BJ (cell line): ENCODE results near the gene HOXD8. TPM values are rescaled to one million over a fixed set of nuclear protein-coding genes. Genes with fewer than 3 reads are reported as not detected.

Source experiments
- CTCF ChIA-PET: fragments of 350-600 bp; formaldehyde crosslinking; extraction: SDS; loops from one replicate; lab custom pipeline; 2021; ENCODE audit warnings: antibody characterized with exemption, inconsistent platforms; lab: Yijun Ruan, JAX
- POLR2A ChIA-PET: fragments of 300-600 bp; sonication (Branson Sonifier 250); formaldehyde crosslinking; extraction: SDS; loops from one replicate; lab custom pipeline; 2021; ENCODE audit warnings: antibody characterized with exemption; lab: Charles Lee
- DNase-seq: peaks from one replicate; pipeline ENCODE4 v3.0.0-alpha.2; 2011; ENCODE audit warnings: low read depth
- H3K27me3 ChIP-seq: 2 replicates; pipeline ENCODE4 v1.6.0; 2011; ENCODE audit warnings: low read length; ENCODE audit not compliant: control insufficient read depth, insufficient read depth
- H3K36me3 ChIP-seq: 2 replicates; pipeline ENCODE4 v1.5.1; 2011; ENCODE audit warnings: low read length; ENCODE audit not compliant: control insufficient read depth, insufficient read depth
- H3K4me3 ChIP-seq: 2 replicates; pipeline ENCODE4 v1.5.1; 2011; ENCODE audit warnings: low read depth, mild to moderate bottlenecking, control low read depth, low read length
- polyA plus RNA-seq: library from polyadenylated mRNA; depleted of rRNA; stranded (reverse); fragments of >200 nt; gene quantifications from 2 replicates; pipeline ENCODE4 v1.2.3, GENCODE V29; 2011
- TF ChIP-seq, protein P1 (sequence below): IDR thresholded peaks from 2 replicates; pipeline ENCODE4 v1.5.1; 2011; ENCODE audit warnings: low read depth, mild to moderate bottlenecking, control low read depth, inconsistent platforms, low read length, moderate library complexity; ENCODE audit not compliant: insufficient read depth

HOXD8 gene
- polyA plus RNA-seq, 1 experiment = 0.86 TPM

GRCh38 chr2:176131848-176132158, 2.3 kb downstream of the HOXD8 start:
- TF ChIP-seq, protein P1, sequence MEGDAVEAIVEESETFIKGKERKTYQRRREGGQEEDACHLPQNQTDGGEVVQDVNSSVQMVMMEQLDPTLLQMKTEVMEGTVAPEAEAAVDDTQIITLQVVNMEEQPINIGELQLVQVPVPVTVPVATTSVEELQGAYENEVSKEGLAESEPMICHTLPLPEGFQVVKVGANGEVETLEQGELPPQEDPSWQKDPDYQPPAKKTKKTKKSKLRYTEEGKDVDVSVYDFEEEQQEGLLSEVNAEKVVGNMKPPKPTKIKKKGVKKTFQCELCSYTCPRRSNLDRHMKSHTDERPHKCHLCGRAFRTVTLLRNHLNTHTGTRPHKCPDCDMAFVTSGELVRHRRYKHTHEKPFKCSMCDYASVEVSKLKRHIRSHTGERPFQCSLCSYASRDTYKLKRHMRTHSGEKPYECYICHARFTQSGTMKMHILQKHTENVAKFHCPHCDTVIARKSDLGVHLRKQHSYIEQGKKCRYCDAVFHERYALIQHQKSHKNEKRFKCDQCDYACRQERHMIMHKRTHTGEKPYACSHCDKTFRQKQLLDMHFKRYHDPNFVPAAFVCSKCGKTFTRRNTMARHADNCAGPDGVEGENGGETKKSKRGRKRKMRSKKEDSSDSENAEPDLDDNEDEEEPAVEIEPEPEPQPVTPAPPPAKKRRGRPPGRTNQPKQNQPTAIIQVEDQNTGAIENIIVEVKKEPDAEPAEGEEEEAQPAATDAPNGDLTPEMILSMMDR = no peak
- no peak for DNase-seq
- ChIA-PET POLR2A (no interaction called here), CTCF (interaction anchor here (0.7 to 9.3 kb wide), 7 partner anchors 9 to 1016 kb away, joined by 3 to 149 read pairs (median 6); no protein-coding TSS in a partner anchor)
- peaks cover 46% of the 10 kb centered on the region for H3K27me3 ChIP-seq
- no peaks in the 10 kb centered on the region for H3K36me3 ChIP-seq
- no peak overlapping the region for H3K4me3 ChIP-seq

GRCh38 chr2:176132205-176133171, 3.0 kb downstream of the HOXD8 start:
- TF ChIP-seq, protein P1 = no peak
- H3K4me3 ChIP-seq = no peak overlapping the region
- CTCF ChIA-PET = interaction anchor here (0.7 to 9.3 kb wide), 12 partner anchors 8 to 1016 kb away, joined by 3 to 149 read pairs (median 4); no protein-coding TSS in a partner anchor
- no peak for DNase-seq
- POLR2A ChIA-PET = no interaction called here
- no peaks in the 10 kb centered on the region for H3K36me3 ChIP-seq
- H3K27me3 ChIP-seq = peaks cover 50% of the 10 kb centered on the region

GRCh38 chr2:176133389-176133788, 3.9 kb downstream of the HOXD8 start:
- no peak overlapping the region for H3K4me3 ChIP-seq
- no peak for DNase-seq
- peaks cover 50% of the 10 kb centered on the region for H3K27me3 ChIP-seq
- POLR2A ChIA-PET = no interaction called here
- CTCF ChIA-PET = interaction anchor here (0.8 to 9.3 kb wide), 8 partner anchors 420 to 681 kb away, joined by 3 to 149 read pairs (median 4); no protein-coding TSS in a partner anchor
- TF ChIP-seq, protein P1 = no peak
- no peaks in the 10 kb centered on the region for H3K36me3 ChIP-seq

GRCh38 chr2:176134035-176134434, 4.5 kb downstream of the HOXD8 start:
- POLR2A ChIA-PET = no interaction called here
- TF ChIP-seq, protein P1 = no peak
- peaks cover 49% of the 10 kb centered on the region for H3K27me3 ChIP-seq
- DNase-seq = no peak
- CTCF ChIA-PET = interaction anchor here (1.4 to 9.3 kb wide), 4 partner anchors 419 to 680 kb away, joined by 4 to 149 read pairs (median 28); no protein-coding TSS in a partner anchor
- H3K4me3 ChIP-seq = no peak overlapping the region
- H3K36me3 ChIP-seq = no peaks in the 10 kb centered on the region

GRCh38 chr2:176135035-176135440, 5.5 kb downstream of the HOXD8 start:
- H3K4me3 ChIP-seq = no peak overlapping the region
- H3K27me3 ChIP-seq = peaks cover 51% of the 10 kb centered on the region
- TF ChIP-seq, protein P1 = no peak
- no peaks in the 10 kb centered on the region for H3K36me3 ChIP-seq
- CTCF ChIA-PET = interaction anchor here (5.2 kb wide), 1 partner anchor 418 kb away, joined by 24 read pairs; no protein-coding TSS in a partner anchor
- DNase-seq = no peak
- POLR2A ChIA-PET = no interaction called here
